ENCODE data around the gene ARHGEF11.

GRCh38 chr1:157000686-157001085 is 44.9 kb downstream of the ARHGEF11 start:
- TF ChIP-seq ATF3 (CRISPR knock-in tag; conservative IDR thresholded peaks at IDR 0.05) = no peak
- TF ChIP-seq CTCF (IDR thresholded peaks at IDR 0.05) = no peak
- TF ChIP-seq MAX (CRISPR knock-in tag; IDR thresholded peaks at IDR 0.05) = no peak
- TF ChIP-seq ZNF263 (CRISPR knock-in tag; IDR thresholded peaks at IDR 0.05; ENCODE audit: low read depth) = no peak
- TF ChIP-seq ZNF232 (CRISPR knock-in tag; IDR thresholded peaks at IDR 0.05) = no peak
- no peak for TF ChIP-seq JUN (CRISPR knock-in tag; IDR thresholded peaks at IDR 0.05)
- TF ChIP-seq TEAD4 (CRISPR knock-in tag; IDR thresholded peaks at IDR 0.05) = no peak
- TF ChIP-seq E2F1 (CRISPR knock-in tag; IDR thresholded peaks at IDR 0.05) = no peak
- TF ChIP-seq ESRRA (CRISPR knock-in tag; IDR thresholded peaks at IDR 0.05; ENCODE audit: borderline replicate concordance) = no peak
- TF ChIP-seq FOXP1 (CRISPR knock-in tag; IDR thresholded peaks at IDR 0.05; ENCODE audit: borderline replicate concordance) = no peak
- no peak for TF ChIP-seq ATF2 (CRISPR knock-in tag; IDR thresholded peaks at IDR 0.05; ENCODE audit: borderline replicate concordance, low read depth)
- TF ChIP-seq HMGXB4 (CRISPR knock-in tag; IDR thresholded peaks at IDR 0.05) = no peak
- TF ChIP-seq TCF7 (CRISPR knock-in tag; IDR thresholded peaks at IDR 0.05; ENCODE audit: low read depth) = no peak
- TF ChIP-seq ZBTB21 (CRISPR knock-in tag; IDR thresholded peaks at IDR 0.05; ENCODE audit: borderline replicate concordance) = no peak
